Caco-2 (cell line): ENCODE results near the gene IPPK. TPM values are rescaled to one million over a fixed set of nuclear protein-coding genes. Genes with fewer than 3 reads are reported as not detected.
A peak's percentile ranks its signal among the peaks of the same experiment; 100 is the strongest.

Experiments
- BruUV-seq: library from RNA; stranded (reverse); fragments of 400-500 nt; replicated peaks from 2 replicates; lab custom pipeline; 2021; lab: Mats Ljungman, UMichigan
- CTCF ChIA-PET: fragments of 300-600 bp; sonication (Branson Sonifier 250); formaldehyde crosslinking; loops from one replicate; lab custom pipeline; 2022; ENCODE audit warnings: antibody characterized with exemption; lab: Charles Lee
- POLR2A ChIA-PET: fragments of 300-600 bp; sonication (Branson Sonifier 250); formaldehyde crosslinking; loops from one replicate; lab custom pipeline; 2022; ENCODE audit warnings: antibody characterized with exemption; lab: Charles Lee
- DNase-seq, 2 experiments: peaks; one replicate each; pipeline versions ENCODE4 v3.0.0 to v3.0.0-alpha.2; 2020 to 2022
- H3K27me3 ChIP-seq: replicated peaks from 2 replicates; pipeline ENCODE4 v1.6.0; 2011; ENCODE audit warnings: low read length; ENCODE audit not compliant: control insufficient read depth, insufficient read depth
- H3K36me3 ChIP-seq: 2 replicates; pipeline ENCODE4 v1.5.1; 2011; ENCODE audit warnings: low read length; ENCODE audit not compliant: control insufficient read depth, insufficient read depth
- H3K4me1 ChIP-seq: fragments of 250-450 bp; sonication (Bioruptor Pico); 2 replicates; pipeline ENCODE4 v1.5.1; 2020; ENCODE audit warnings: mild to moderate bottlenecking
- H3K4me3 ChIP-seq: 2 replicates; pipeline ENCODE4 v1.5.1; 2011; ENCODE audit warnings: low read depth, mild to moderate bottlenecking, control low read depth, low read length
- H3K9me3 ChIP-seq: fragments of 250-450 bp; sonication (Bioruptor Pico); 2 replicates; pipeline ENCODE4 v1.5.1; 2020; ENCODE audit warnings: mild to moderate bottlenecking, moderate library complexity
- H3K27ac Mint-ChIP-seq: one replicate; pipeline ENCODE4 v1.8.0; 2022; ENCODE audit warnings: mixed read lengths; ENCODE audit not compliant: unreplicated experiment
- H3K27me3 Mint-ChIP-seq: one replicate; pipeline ENCODE4 v1.8.0; 2022; ENCODE audit warnings: mixed read lengths; ENCODE audit not compliant: insufficient read depth, unreplicated experiment
- H3K36me3 Mint-ChIP-seq: one replicate; pipeline ENCODE4 v1.8.0; 2022; ENCODE audit warnings: mild to moderate bottlenecking, mixed read lengths; ENCODE audit not compliant: insufficient read depth, unreplicated experiment
- H3K4me1 Mint-ChIP-seq: one replicate; pipeline ENCODE4 v1.8.0; 2022; ENCODE audit warnings: low read depth, mixed read lengths; ENCODE audit not compliant: unreplicated experiment
- H3K4me3 Mint-ChIP-seq: one replicate; pipeline ENCODE4 v1.8.0; 2022; ENCODE audit warnings: mild to moderate bottlenecking, moderate library complexity, mixed read lengths; ENCODE audit not compliant: unreplicated experiment
- H3K9me3 Mint-ChIP-seq: one replicate; pipeline ENCODE4 v1.8.0; 2022; ENCODE audit warnings: mixed read lengths; ENCODE audit not compliant: unreplicated experiment
- intact Hi-C: fragments of 100-400 bp; cut with micrococcal nuclease; formaldehyde crosslinking; loops from one replicate; pipeline ENCODE4 v1.10.0; 2022; ENCODE audit not compliant: unreplicated experiment
- total RNA-seq: library from RNA; stranded (reverse); gene quantifications from 2 replicates; pipeline ENCODE4 v1.2.3, GENCODE V29; 2022
- TF ChIP-seq, protein P1 (sequence below), 2 experiments: fragments of 200-600 bp in 1 of 2; IDR thresholded peaks; 1 replicate in 1 of 2; 2 replicates in 1 of 2; pipeline versions ENCODE4 v1.5.1 to v1.8.0; 2011 to 2022; ENCODE audit warnings: antibody characterized with exemption in 1 of 2, control low read depth in 1 of 2, inconsistent platforms in 1 of 2, low read depth in 1 of 2, low read length in 1 of 2, mild to moderate bottlenecking in 1 of 2, moderate library complexity in 1 of 2; ENCODE audit not compliant: insufficient read depth in 1 of 2, severe bottlenecking in 1 of 2, unreplicated experiment in 1 of 2

Gene IPPK
- total RNA-seq, 1 experiment from 2014 or later: 5.4 TPM

- Histone ChIP-seq H3K4me1 (no peaks in the 10 kb centered on the region), H3K9me3 (no peaks in the 10 kb centered on the region), H3K27me3 (no peaks in the 10 kb centered on the region), H3K4me3 (no peak overlapping the region), H3K36me3 (no peaks in the 10 kb centered on the region)
- Mint-ChIP-seq H3K9me3 (no peaks in the 10 kb centered on the region), H3K4me3 (no peak overlapping the region), H3K4me1 (no peaks in the 10 kb centered on the region), H3K27me3 (no peaks in the 10 kb centered on the region), H3K27ac (no peak overlapping the region), H3K36me3 (peaks cover 30% of the 10 kb centered on the region)
- intact Hi-C loops: loop anchor here (10.0 kb wide), 1 partner anchor 415 kb away; no protein-coding TSS in a partner anchor
- DNase-seq: peak in 1 of 2 experiments; percentile 9
- ChIA-PET CTCF (no interaction called here), POLR2A (no interaction called here)
- TF ChIP-seq, protein P1, sequence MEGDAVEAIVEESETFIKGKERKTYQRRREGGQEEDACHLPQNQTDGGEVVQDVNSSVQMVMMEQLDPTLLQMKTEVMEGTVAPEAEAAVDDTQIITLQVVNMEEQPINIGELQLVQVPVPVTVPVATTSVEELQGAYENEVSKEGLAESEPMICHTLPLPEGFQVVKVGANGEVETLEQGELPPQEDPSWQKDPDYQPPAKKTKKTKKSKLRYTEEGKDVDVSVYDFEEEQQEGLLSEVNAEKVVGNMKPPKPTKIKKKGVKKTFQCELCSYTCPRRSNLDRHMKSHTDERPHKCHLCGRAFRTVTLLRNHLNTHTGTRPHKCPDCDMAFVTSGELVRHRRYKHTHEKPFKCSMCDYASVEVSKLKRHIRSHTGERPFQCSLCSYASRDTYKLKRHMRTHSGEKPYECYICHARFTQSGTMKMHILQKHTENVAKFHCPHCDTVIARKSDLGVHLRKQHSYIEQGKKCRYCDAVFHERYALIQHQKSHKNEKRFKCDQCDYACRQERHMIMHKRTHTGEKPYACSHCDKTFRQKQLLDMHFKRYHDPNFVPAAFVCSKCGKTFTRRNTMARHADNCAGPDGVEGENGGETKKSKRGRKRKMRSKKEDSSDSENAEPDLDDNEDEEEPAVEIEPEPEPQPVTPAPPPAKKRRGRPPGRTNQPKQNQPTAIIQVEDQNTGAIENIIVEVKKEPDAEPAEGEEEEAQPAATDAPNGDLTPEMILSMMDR (IDR thresholded peaks at IDR 0.05; ENCODE audit: insufficient read depth in 1 of 2, low read depth in 1 of 2, low read length in 1 of 2, severe bottlenecking in 1 of 2, unreplicated experiment in 1 of 2): no peak
- BruUV-seq: no TSS peak
These were observed 19.6 kb downstream of the IPPK start for GRCh38 chr9:92650296-92650695.

- no TSS peak for BruUV-seq
- H3K36me3 Mint-ChIP-seq: peaks cover 36% of the 10 kb centered on the region
These were observed 20.9 kb downstream of the IPPK start for GRCh38 chr9:92649007-92649406.

DNA sequence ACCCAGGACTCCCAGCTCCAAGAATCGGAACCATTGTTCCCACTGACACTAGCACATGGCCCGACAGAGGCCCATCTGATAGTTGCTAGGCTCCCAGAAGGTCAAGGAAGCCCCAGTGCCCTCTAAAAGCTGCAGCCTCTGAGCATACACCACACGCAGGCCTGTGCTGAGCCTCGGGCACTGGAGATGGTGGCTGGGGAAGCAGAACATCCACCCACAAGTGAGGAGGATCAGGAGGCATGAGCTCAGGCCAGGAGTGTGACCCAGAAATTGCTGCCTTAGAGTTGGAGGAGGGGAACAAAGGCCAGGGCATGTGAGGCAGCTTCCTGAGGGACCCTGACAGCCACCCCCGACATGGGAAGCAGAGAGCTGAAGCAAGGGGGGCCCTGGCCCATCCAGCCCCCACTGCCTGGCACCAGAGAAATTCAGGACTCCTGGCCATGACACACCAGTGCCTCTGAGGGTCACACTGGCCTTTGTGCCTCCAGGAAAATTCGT lies 21.4 kb downstream of the IPPK start:
- ChIA-PET CTCF (no interaction called here), POLR2A (no interaction called here)
- no peak overlapping the region for H3K27ac Mint-ChIP-seq
- no peak for DNase-seq
- no peaks in the 10 kb centered on the region for H3K27me3 ChIP-seq
- no peak overlapping the region for H3K4me3 Mint-ChIP-seq
- no peaks in the 10 kb centered on the region for H3K9me3 Mint-ChIP-seq
- no peaks in the 10 kb centered on the region for H3K4me1 ChIP-seq
- TF ChIP-seq, protein P1 (IDR thresholded peaks at IDR 0.05; ENCODE audit: insufficient read depth in 1 of 2, low read depth in 1 of 2, low read length in 1 of 2, severe bottlenecking in 1 of 2, unreplicated experiment in 1 of 2): no peak
- intact Hi-C loops: no loop called here
- no peaks in the 10 kb centered on the region for H3K9me3 ChIP-seq
- H3K4me3 ChIP-seq: no peak overlapping the region
- no peaks in the 10 kb centered on the region for H3K4me1 Mint-ChIP-seq
- peaks cover 36% of the 10 kb centered on the region for H3K36me3 Mint-ChIP-seq
- no peaks in the 10 kb centered on the region for H3K36me3 ChIP-seq
- no TSS peak for BruUV-seq
- no peaks in the 10 kb centered on the region for H3K27me3 Mint-ChIP-seq

More at GRCh38 chr9:92649007-92649406, 20.9 kb downstream of the IPPK start:
- no peak overlapping the region for H3K27ac Mint-ChIP-seq
- TF ChIP-seq, protein P1 (IDR thresholded peaks at IDR 0.05; ENCODE audit: insufficient read depth in 1 of 2, low read depth in 1 of 2, low read length in 1 of 2, severe bottlenecking in 1 of 2, unreplicated experiment in 1 of 2): no peak
- ChIA-PET CTCF (no interaction called here), POLR2A (no interaction called here)
- H3K4me3 Mint-ChIP-seq: no peak overlapping the region
- no peaks in the 10 kb centered on the region for H3K27me3 ChIP-seq
- no peak overlapping the region for H3K4me3 ChIP-seq
- H3K4me1 ChIP-seq: no peaks in the 10 kb centered on the region
- no peak for DNase-seq
- H3K9me3 ChIP-seq: no peaks in the 10 kb centered on the region
- H3K4me1 Mint-ChIP-seq: no peaks in the 10 kb centered on the region
- H3K27me3 Mint-ChIP-seq: no peaks in the 10 kb centered on the region
- no peaks in the 10 kb centered on the region for H3K36me3 ChIP-seq
- intact Hi-C loops: no loop called here
- no peaks in the 10 kb centered on the region for H3K9me3 Mint-ChIP-seq
